ENCODE data around the gene OR4S2.

DNA sequence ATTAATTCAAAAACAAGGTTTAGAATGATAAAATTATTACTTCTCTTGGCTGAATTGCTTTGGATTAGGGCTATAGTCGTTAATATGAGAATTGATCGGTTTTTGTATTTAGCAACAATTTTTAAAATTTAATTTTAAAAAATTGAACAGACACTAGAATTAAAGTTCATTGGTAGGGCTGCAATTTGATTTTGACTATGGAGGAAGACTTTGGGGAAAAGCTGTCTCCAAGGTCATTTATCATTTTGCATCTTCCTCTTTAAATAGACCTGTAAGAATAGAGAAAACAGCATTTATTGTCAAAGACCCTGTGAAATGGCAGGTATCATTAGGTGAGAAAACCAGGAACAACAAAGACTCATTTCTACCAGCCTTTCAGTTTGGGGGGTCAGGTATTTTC lies at the start of gene OR4S2:
- TF ChIP-seq, protein P1, sequence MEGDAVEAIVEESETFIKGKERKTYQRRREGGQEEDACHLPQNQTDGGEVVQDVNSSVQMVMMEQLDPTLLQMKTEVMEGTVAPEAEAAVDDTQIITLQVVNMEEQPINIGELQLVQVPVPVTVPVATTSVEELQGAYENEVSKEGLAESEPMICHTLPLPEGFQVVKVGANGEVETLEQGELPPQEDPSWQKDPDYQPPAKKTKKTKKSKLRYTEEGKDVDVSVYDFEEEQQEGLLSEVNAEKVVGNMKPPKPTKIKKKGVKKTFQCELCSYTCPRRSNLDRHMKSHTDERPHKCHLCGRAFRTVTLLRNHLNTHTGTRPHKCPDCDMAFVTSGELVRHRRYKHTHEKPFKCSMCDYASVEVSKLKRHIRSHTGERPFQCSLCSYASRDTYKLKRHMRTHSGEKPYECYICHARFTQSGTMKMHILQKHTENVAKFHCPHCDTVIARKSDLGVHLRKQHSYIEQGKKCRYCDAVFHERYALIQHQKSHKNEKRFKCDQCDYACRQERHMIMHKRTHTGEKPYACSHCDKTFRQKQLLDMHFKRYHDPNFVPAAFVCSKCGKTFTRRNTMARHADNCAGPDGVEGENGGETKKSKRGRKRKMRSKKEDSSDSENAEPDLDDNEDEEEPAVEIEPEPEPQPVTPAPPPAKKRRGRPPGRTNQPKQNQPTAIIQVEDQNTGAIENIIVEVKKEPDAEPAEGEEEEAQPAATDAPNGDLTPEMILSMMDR (conservative IDR thresholded peaks at IDR 0.05 in 1 of 2, IDR thresholded peaks at IDR 0.05 in 1 of 2; ENCODE audit: low read depth in 1 of 2, low read length in 2 of 2), result no peak
- no peak for TF ChIP-seq EZH2 (IDR thresholded peaks at IDR 0.05; ENCODE audit: low read length, missing control alignments)

Data from fibroblast of lung (primary cell).